Measurements from ENCODE around the gene FNBP1L. TPM values are rescaled to one million over a fixed set of nuclear protein-coding genes. Genes with fewer than 3 reads are reported as not detected.
A peak's percentile ranks its signal among the peaks of the same experiment; 100 is the strongest.

The FNBP1L gene
- total and polyA plus RNA-seq, 9 of the 15 experiments (the other 6 are each of a cell fraction or from before 2014, with no cell fraction given): 1.4 to 6.9 (median 5.9) TPM

DNA sequence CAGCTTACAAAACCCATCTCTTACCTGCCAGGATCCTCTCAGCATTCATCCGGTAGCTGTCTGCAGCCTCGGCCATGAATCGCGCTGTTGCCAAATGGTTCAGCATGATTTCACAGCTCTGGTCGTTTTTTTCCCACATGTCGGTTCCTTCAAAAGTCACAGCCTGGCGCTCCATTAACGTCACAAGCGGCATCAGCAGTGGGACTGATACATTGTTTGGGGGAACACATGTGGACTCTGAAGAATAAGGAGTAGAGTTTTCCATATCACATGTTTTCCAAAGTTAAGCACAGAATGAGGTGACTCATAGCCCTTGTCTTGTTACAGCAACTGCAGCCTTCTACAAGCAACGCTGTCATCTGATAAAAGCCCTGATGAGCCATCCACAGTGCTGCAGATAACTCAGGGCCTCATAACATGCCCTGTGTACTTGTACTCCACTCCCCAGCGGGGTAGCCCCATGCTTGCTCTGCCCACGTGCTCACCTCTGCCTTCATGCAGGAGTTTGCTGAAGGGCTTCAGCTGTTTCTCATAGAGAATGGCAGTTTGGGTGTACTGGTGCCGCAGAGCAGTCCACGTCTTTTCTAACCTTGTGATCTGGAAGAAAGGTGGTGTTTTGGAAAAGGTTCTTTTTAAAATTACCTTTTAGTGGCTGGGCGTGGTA, 119.5 kb downstream of the FNBP1L start (continued):
- TF ChIP-seq PCBP2 (IDR thresholded peaks at IDR 0.05; ENCODE audit: low read depth, low read length, poor library complexity, severe bottlenecking) (no peak), KLF6 (CRISPR knock-in tag; IDR thresholded peaks at IDR 0.05; ENCODE audit: borderline replicate concordance) (peak; percentile 39; the same call in 1 of the 2 replicates), STAG1 (CRISPR knock-in tag; IDR thresholded peaks at IDR 0.05; ENCODE audit: borderline replicate concordance) (no peak), NCOA2 (IDR thresholded peaks at IDR 0.05; ENCODE audit: partially characterized antibody in 2 of 2) (no peak), FOXP1 (CRISPR knock-in tag; IDR thresholded peaks at IDR 0.05) (no peak), TARDBP (IDR thresholded peaks at IDR 0.05) (no peak), BCL6 (CRISPR knock-in tag; IDR thresholded peaks at IDR 0.05) (no peak), ASH1L (IDR thresholded peaks at IDR 0.05; ENCODE audit: borderline replicate concordance, low read depth, partially characterized antibody) (no peak), RBBP5 (IDR thresholded peaks at IDR 0.05; ENCODE audit: borderline replicate concordance, insufficient read depth, low read length, poor library complexity, severe bottlenecking) (no peak), ZNF212 (CRISPR knock-in tag; IDR thresholded peaks at IDR 0.05) (no peak), KAT7 (CRISPR knock-in tag; IDR thresholded peaks at IDR 0.05; ENCODE audit: borderline replicate concordance) (no peak)
- TF ChIP-seq, protein P1, sequence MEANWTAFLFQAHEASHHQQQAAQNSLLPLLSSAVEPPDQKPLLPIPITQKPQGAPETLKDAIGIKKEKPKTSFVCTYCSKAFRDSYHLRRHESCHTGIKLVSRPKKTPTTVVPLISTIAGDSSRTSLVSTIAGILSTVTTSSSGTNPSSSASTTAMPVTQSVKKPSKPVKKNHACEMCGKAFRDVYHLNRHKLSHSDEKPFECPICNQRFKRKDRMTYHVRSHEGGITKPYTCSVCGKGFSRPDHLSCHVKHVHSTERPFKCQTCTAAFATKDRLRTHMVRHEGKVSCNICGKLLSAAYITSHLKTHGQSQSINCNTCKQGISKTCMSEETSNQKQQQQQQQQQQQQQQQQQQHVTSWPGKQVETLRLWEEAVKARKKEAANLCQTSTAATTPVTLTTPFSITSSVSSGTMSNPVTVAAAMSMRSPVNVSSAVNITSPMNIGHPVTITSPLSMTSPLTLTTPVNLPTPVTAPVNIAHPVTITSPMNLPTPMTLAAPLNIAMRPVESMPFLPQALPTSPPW (CRISPR knock-in tag; IDR thresholded peaks at IDR 0.05): peak; percentile 62
- TF ChIP-seq, protein P2, sequence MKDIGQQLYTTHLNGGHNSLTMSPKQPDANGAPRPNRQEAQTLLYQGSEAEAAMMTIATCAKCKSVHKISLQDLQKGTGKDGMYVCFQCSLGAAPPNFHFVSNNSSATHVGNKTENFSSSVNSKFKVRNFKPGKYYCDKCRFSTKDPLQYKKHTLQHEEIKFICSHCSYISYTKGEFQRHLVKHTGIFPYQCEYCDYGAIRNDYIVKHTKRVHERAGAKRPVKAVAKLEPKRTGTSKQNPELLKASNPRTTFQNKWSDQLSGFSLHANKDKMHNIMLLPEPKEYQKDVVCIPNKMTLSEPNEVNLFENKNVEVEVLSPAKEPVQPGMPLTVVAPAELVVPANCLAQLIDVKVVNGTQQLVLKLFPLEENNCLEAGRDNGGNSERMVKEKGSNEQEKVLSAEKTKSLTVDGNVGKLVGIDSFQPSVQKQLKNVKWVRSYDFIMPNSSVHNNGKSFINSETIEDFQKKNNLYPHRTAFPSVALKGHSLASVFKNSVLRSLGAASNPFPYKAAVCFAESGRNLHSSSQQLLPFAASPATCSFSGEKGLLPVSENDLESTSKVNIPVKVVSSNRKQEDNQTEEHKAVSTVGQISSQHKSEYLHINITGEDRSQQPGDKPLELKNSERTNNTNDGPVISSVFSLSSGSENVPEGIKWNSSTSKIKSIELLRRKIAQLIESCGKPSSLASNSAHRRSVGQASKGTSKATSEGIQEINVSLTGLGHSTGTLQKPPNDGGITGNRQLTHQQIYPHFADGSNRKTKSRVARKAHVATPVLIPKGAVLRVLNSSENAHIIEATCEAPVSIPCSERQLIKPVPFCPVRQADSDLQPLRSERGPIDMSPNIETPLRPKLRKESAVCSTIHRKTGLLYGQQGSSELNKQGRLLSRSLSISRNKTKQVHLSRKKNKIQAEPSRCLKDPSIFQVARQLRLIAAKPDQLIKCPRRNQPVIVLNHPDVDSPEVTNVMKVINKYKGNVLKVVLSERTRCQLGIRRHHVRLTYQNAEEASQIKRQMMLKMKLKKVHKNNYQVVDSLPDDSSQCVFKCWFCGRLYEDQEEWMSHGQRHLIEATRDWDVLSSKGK (CRISPR knock-in tag; IDR thresholded peaks at IDR 0.05): no peak
- TF ChIP-seq, protein P3, sequence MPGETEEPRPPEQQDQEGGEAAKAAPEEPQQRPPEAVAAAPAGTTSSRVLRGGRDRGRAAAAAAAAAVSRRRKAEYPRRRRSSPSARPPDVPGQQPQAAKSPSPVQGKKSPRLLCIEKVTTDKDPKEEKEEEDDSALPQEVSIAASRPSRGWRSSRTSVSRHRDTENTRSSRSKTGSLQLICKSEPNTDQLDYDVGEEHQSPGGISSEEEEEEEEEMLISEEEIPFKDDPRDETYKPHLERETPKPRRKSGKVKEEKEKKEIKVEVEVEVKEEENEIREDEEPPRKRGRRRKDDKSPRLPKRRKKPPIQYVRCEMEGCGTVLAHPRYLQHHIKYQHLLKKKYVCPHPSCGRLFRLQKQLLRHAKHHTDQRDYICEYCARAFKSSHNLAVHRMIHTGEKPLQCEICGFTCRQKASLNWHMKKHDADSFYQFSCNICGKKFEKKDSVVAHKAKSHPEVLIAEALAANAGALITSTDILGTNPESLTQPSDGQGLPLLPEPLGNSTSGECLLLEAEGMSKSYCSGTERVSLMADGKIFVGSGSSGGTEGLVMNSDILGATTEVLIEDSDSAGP (CRISPR knock-in tag; IDR thresholded peaks at IDR 0.05): no peak
- TF ChIP-seq, protein P4, sequence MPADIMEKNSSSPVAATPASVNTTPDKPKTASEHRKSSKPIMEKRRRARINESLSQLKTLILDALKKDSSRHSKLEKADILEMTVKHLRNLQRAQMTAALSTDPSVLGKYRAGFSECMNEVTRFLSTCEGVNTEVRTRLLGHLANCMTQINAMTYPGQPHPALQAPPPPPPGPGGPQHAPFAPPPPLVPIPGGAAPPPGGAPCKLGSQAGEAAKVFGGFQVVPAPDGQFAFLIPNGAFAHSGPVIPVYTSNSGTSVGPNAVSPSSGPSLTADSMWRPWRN (IDR thresholded peaks at IDR 0.05; ENCODE audit: low read depth): peak; percentile 64
